LHCN-M2 (cell line): ENCODE measurements around the gene POLK. TPM values are rescaled to one million over a fixed set of nuclear protein-coding genes. Genes with fewer than 3 reads are reported as not detected.

Experiments
- DNase-seq: peaks from one replicate; pipeline ENCODE4 v3.0.0-alpha.2; 2012; ENCODE audit warnings: low read depth
- total RNA-seq: library from RNA; depleted of rRNA; stranded (reverse); fragments of >200 nt; gene quantifications from 2 replicates; pipeline ENCODE4 v1.2.3, GENCODE V29; 2014; rRNA removed

POLK gene
- total RNA-seq, 1 experiment from 2014 or later: 33.3 TPM

DNA sequence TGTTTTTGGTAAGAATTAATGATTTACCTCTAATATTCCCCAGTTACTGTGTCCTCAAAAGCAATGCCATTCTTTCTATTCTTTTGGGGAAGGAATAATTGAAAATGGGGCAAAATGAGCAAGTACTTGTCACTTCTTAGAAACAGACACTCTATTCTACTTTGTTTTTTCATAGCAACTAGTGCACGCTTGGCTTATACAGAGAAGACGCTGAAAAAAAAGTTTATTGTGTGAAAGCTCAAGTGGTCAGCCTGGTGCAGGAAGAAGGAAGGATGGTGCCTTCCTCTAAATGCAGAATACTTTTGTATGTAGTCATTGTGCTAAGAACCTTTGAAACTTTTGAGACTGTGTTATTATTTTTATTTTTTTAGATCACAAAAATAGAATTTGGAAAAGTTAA, 129.1 kb downstream of the POLK start:
- no peak for DNase-seq

DNA sequence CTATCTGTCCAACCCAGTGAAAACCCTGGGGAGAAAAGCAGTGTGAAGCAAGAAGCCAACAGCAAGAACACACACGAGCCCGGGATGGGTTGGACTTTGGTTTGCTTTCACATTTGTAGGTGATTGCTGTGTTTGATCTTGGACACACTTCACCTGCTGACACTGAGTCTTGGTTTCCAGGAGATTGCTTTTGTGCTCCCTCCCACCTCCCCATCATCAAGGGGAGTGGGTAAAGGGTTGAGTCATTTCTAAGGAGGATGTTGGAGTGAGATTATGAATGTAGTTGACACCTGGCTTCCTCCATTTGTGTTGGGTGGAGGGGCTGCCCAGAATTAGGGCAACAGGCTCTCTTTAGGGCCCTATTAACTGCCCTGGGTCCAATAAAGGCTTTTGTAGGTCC, 137.0 kb downstream of the POLK start:
- no peak for DNase-seq

Other genes starting within 250 kb of the POLK start
- gene HMGCR, start 174.7 kb upstream of the POLK start, total RNA-seq: 51.3 and 77.3 TPM in 2 replicates
- 12.2 and 15.8 TPM in 2 replicates for gene CERT1, start 262 bp upstream of the POLK start, total RNA-seq
- 0.06 and 0.17 TPM in 2 replicates for gene ANKDD1B, start 99.6 kb downstream of the POLK start, total RNA-seq
- 19.7 and 22.4 TPM in 2 replicates for gene POC5, start 205.5 kb downstream of the POLK start, total RNA-seq